Coronary artery (tissue), 2 donors: ENCODE measurements around the gene COX11.

ENCODE experiments used
- DNase-seq: peaks from one replicate; pipeline ENCODE4 v3.0.0-alpha.2; 2017; ENCODE audit warnings: low spot score
- H3K27ac ChIP-seq, 2 donors: fragments of 200-600 bp; sonication (generic); one replicate each; pipeline ENCODE4 v1.5.1; 2016 to 2019
- H3K4me3 ChIP-seq: fragments of 200-600 bp; sonication (generic); 2 replicates; pipeline ENCODE4 v1.5.1; 2016; ENCODE audit warnings: mild to moderate bottlenecking, moderate library complexity
- TF ChIP-seq, protein P1 (sequence below): fragments of 200-600 bp; sonication (generic); IDR thresholded peaks from one replicate; pipeline ENCODE4 v1.5.1; 2019; ENCODE audit warnings: antibody characterized with exemption

Gene COX11

GRCh38 chr17:54969658-54970572 lies 1.5 kb upstream of the COX11 start:
- DNase-seq = no peak
- Histone ChIP-seq H3K27ac (peak overlapping the region; percentile 89), H3K4me3 (peak overlapping the region; percentile 90)
- TF ChIP-seq, protein P1, sequence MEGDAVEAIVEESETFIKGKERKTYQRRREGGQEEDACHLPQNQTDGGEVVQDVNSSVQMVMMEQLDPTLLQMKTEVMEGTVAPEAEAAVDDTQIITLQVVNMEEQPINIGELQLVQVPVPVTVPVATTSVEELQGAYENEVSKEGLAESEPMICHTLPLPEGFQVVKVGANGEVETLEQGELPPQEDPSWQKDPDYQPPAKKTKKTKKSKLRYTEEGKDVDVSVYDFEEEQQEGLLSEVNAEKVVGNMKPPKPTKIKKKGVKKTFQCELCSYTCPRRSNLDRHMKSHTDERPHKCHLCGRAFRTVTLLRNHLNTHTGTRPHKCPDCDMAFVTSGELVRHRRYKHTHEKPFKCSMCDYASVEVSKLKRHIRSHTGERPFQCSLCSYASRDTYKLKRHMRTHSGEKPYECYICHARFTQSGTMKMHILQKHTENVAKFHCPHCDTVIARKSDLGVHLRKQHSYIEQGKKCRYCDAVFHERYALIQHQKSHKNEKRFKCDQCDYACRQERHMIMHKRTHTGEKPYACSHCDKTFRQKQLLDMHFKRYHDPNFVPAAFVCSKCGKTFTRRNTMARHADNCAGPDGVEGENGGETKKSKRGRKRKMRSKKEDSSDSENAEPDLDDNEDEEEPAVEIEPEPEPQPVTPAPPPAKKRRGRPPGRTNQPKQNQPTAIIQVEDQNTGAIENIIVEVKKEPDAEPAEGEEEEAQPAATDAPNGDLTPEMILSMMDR = no peak

DNA sequence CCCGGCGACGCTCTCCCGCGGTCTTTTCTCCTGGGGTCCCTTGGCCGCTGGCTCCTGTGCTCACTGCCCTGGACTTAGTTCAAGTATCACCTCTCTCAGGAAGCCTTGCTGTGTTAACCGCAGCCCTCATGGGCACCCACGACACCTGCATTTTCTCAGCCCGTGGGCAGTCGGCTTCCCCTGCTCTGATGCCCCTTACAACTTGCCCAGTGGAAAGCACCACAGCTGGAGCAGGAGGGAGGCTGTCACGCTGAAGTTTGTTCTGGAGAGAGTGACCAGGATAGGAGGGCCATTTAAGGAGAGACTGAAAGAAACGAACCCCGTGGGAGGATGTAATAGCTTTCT lies 506 bp upstream of the COX11 start:
- TF ChIP-seq, protein P1 = no peak
- peak; percentile 80 for DNase-seq
- Histone ChIP-seq H3K4me3 (peak overlapping the region; percentile 90), H3K27ac (peak overlapping the region; percentile 89)

DNA sequence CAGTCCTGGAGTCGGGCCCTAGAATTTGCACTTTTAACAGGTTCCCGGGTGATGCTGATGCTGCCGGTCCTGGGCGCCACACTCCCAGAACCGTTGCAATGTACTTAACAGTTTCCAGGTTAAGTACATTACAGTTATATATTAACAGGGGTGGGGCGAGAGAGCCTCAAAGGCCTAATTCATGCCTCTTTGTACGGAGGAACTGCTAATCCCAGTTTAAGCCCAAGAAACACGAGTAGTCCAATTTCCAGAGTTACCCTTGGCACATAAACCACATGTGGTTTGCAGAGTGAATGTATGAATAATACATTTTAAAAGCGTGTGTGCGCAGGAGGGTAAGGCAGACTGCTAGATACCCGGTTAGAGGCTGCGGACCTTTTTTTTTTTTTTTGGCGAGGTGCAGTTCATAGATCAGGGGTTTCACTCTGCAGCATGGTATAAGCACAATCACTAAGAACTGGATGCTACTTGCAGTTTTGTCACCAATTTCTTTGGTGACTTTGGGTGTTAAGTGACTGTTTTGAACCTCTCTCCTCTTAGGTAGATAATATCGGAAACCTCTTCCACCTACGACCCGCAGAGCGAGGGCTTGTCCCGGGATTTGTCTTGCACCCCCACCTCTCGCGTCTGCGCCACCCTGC lies 713 bp downstream of the COX11 start:
- TF ChIP-seq, protein P1 = no peak
- no peak for DNase-seq
- Histone ChIP-seq H3K27ac (peak overlapping the region; percentile 89), H3K4me3 (peak overlapping the region; percentile 90)

GRCh38 chr17:54956791-54957190 lies 11.7 kb downstream of the COX11 start:
- Histone ChIP-seq H3K27ac (no peak overlapping the region), H3K4me3 (no peak overlapping the region)
- DNase-seq = no peak
- TF ChIP-seq, protein P1 = no peak

GRCh38 chr17:54951286-54951685 lies 17.2 kb downstream of the COX11 start:
- no peak overlapping the region for H3K27ac ChIP-seq
- DNase-seq = no peak
- no peak overlapping the region for H3K4me3 ChIP-seq
- TF ChIP-seq, protein P1 = no peak

- DNase-seq = no peak
- TF ChIP-seq, protein P1 = no peak
- Histone ChIP-seq H3K4me3 (no peak overlapping the region), H3K27ac (no peak overlapping the region)
These were observed 18.3 kb downstream of the COX11 start for GRCh38 chr17:54950116-54950515.
